ENCODE measurements around the gene KRTAP3-1.
"Not testable (repeated sequence)": the region's sequence is repeated elsewhere in the genome, so short reads cannot be mapped to it uniquely, and the experiment has no call there.

Gene KRTAP3-1

GRCh38 chr17:41008811-41009210, at the start of gene KRTAP3-1:
KRTAP3-1 (minus strand) TSS chr17:41009128; CDS start chr17:41009074, 54 bp downstream.
- peak; percentile 70 for DNase-seq

GRCh38 chr17:41057547-41057946, 48.6 kb upstream of the KRTAP3-1 start:
- no peak for DNase-seq

GRCh38 chr17:41055130-41055529, 46.2 kb upstream of the KRTAP3-1 start, which contains the start of gene KRTAP2-2:
KRTAP2-2 (minus strand) TSS chr17:41055230; CDS start chr17:41055211, 19 bp downstream.
- not testable (repeated sequence) for DNase-seq

- not testable (repeated sequence) for DNase-seq
Measured at GRCh38 chr17:41054556-41054955, 45.6 kb upstream of the KRTAP3-1 start.

GRCh38 chr17:41054025-41054424, 45.1 kb upstream of the KRTAP3-1 start:
- no peak for DNase-seq

GRCh38 chr17:41052566-41052965, 43.6 kb upstream of the KRTAP3-1 start:
- DNase-seq: no peak

- no peak for DNase-seq
Measured at GRCh38 chr17:41049110-41049509, 40.2 kb upstream of the KRTAP3-1 start.

- no peak for DNase-seq
Measured at GRCh38 chr17:41048441-41048840, 39.5 kb upstream of the KRTAP3-1 start.

- not testable (repeated sequence) for DNase-seq
Measured at GRCh38 chr17:41046735-41047465, 38.0 kb upstream of the KRTAP3-1 start, which contains the start of gene KRTAP2-1. KRTAP2-1 (minus strand) TSS chr17:41047316; CDS start chr17:41047267, 49 bp downstream.

- DNase-seq: no peak
Measured at GRCh38 chr17:41042953-41043352, 34.0 kb upstream of the KRTAP3-1 start.

- DNase-seq: not testable (repeated sequence)
Measured at GRCh38 chr17:41040783-41041571, 32.0 kb upstream of the KRTAP3-1 start, which contains the start of gene KRTAP1-1. KRTAP1-1 (minus strand) TSS chr17:41041450; CDS start chr17:41041397, 53 bp downstream.

- no peak for DNase-seq
Measured at GRCh38 chr17:41037853-41038350, 29.0 kb upstream of the KRTAP3-1 start.

GRCh38 chr17:41034346-41034935, 25.5 kb upstream of the KRTAP3-1 start, which contains the start of gene KRTAP1-3:
KRTAP1-3 (minus strand) TSS chr17:41034874; CDS start chr17:41034821, 53 bp downstream.
- not testable (repeated sequence) for DNase-seq

GRCh38 chr17:41029633-41030245, 20.8 kb upstream of the KRTAP3-1 start, which contains the start of gene KRTAP1-4:
KRTAP1-4 (minus strand) TSS chr17:41030195; CDS start chr17:41030078, 117 bp downstream.
- DNase-seq: no peak

- DNase-seq: no peak
Measured at GRCh38 chr17:41026715-41027471, 18.0 kb upstream of the KRTAP3-1 start, which contains the start of gene KRTAP1-5. KRTAP1-5 (minus strand) TSS chr17:41027208; CDS start chr17:41027155, 53 bp downstream.

GRCh38 chr17:41024697-41025096, 15.8 kb upstream of the KRTAP3-1 start:
- no peak for DNase-seq

- no peak for DNase-seq
Measured at GRCh38 chr17:41020336-41020735, 11.4 kb upstream of the KRTAP3-1 start.

GRCh38 chr17:41019415-41019814, 10.5 kb upstream of the KRTAP3-1 start:
- no peak for DNase-seq

GRCh38 chr17:41018541-41018940, 9.6 kb upstream of the KRTAP3-1 start:
- no peak for DNase-seq

GRCh38 chr17:41016578-41017215, 7.8 kb upstream of the KRTAP3-1 start:
- DNase-seq: no peak

- DNase-seq: no peak
Measured at GRCh38 chr17:41015454-41015853, 6.5 kb upstream of the KRTAP3-1 start.
